Stimulated activated CD4-positive, alpha-beta T cell treated with anti-CD3 and anti-CD28 coated beads, Interleukin-12 subunit alpha, Interleukin-12 subunit beta, amount 100 ng/mL, for 48 hours (primary cell): Measurements from ENCODE around the gene ELOVL7.
"Not testable (repeated sequence)": the region's sequence is repeated elsewhere in the genome, so short reads cannot be mapped to it uniquely, and the experiment has no call there.

ENCODE experiments used
- DNase-seq, 3 donors: peaks; one replicate each; pipeline ENCODE4 v3.0.0-alpha.2; 2020; ENCODE audit warnings: low read depth in 2 of 3, low spot score in 1 of 3

The ELOVL7 gene

DNA sequence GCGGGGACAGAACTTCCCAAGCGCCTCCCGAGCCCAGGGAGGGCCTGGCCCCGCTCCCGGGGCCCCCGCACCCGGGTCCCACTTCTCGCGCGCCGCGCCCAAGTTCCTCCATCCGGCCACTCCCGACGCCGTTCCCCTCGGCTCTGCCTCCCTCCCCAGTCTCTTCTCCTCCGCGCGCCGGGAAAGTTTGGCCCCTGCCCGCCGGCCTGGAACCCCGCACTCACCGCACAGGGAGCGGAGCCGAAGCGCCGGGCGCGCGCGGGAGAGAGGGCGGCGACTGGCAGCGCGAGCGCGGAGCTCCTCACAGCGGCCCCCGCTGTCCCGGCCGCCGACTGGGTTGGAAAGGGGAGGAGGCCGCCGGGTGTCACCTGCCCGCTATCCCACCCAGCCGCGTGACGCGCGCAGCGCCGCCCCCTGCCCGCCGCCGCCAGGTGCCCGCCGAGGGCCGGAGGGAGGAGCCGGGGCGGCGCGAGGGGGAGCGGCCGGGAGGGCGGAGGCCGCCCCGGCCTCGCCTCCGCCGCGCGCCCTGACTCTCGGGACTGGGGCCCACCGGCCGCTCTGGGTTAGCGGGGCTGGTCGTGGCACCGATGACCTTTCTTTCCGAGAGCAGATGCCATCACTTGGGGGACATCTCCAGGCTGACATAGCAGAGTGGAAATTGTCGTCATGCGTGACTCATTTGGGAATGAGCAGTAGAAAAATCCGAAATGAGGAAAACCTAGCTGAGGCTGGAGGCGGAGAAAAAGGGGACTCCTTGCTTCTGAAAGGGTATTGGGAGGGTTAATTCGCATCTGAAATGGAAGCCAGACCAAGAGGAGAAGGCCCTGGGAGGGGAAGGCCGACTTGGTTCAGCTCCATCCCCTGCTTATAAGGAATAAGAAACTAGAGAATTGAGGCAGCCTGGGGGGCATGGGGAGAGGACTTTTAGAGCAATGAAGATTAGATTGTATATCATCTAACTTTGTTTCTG, at the start of gene ELOVL7:
Gene ELOVL7 (minus strand): TSS at position 334 of the 970 bp plus-strand sequence. CDS start 56,872 bp downstream, outside the sequence.
- peak in 2 of 3 donors; percentile 15 to 35 for DNase-seq

DNA sequence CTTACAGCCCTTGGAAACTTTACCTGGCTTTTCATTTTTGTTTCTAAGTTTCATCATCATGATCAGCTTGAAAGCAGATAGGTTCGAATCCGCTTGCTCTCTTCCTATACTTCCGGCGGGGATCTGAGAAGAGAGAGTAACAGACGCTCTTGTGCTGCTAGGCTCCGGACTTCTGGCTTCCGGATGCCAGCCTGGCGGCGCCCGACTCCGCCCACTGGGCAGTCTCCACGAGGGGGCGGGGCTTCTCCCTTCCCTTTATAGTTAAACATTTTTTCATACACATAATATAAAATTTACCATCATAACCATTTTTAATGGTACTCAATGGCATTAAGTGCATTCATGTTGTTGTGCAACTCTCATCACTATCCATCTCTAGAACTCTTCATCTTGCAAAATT, 49.5 kb upstream of the ELOVL7 start:
- DNase-seq, result no peak

DNA sequence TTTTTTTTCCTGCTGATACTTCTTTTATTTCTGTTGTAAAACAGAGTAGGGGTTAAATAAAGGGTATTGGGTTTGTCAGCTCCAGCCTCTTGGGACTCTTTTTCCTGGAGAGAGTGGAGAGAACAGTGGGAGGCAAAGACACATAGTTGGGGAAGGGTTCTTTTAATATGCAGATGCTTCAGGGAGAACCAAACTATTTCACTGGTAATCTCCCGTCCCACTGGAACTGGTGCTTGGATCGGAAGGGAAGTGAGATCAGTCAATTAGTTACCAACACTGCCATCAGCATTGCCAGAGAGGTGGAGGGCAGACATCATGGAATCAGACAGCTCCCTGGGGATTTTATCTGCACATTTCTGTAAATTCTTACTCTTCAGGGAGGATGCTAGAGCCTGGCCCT, 47.6 kb upstream of the ELOVL7 start:
- no peak for DNase-seq

DNA sequence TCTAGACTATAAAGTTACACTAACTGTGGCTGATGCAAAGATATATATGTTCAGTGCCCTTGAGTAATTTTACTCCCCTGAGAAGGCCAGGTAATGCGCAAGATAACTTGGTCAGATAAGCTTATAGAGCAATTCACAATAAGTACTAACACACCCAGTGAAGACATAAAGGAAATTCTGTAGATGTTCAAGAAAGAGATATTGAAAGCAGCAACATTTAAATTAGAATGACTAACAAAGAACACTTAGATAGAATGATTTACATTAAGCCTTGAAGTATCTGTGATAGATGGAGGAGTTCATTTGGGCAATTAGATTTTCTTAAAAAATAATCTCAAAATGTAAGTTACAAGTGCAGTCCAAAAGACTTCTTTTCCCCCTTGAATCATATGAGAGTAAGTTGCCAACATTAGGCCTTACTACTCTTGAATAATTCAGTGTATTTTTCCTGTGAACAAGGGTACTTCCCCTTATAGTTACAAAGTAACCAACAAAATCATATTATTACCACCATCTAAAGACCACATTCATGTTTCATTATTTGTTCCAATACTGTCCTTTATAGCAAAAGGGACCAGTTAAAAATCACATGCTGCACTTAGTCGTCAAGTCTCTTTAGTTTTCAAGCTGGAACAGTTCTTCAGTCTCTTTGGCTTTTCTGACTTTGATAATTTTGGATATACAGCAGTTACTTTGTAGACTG, 44.4 kb upstream of the ELOVL7 start:
- no peak for DNase-seq

DNA sequence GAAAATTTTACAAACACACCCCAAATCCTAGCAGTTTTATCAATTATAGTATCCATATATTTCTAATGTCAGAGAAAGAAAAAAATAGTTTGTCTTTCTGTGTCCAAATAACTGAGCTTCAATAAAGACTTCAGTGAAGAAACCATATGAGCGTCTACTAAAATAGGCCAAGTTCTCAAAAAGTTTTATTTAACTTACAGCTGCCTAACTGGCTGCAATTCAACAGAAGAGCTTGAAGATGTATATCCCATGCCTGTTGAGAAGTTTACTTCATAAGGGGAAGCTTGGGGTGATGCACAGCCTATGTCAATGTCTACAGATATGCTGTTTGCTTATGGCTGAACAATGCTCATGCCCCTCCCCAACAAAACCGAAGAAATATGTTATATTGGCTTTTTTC, 43.7 kb upstream of the ELOVL7 start:
- DNase-seq, result no peak

DNA sequence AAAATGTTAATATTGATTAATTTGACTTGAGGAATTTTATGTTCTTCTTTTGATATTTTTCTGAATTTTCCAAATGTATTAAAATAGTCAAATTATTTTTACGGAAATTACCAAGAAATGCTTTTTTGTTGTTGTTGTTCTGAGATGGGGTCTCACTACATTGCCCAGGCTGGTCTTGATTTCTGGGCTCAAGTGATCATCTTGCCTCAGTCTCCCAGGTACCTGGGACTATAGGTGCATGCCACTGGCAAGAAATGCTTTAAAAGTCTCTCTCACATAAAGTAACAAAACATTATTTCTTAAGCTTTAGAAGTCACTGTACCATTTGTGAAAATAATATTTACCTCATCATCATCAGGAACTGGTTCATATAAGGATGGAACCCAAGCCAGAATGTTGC, 43.0 kb upstream of the ELOVL7 start:
- no peak for DNase-seq

DNA sequence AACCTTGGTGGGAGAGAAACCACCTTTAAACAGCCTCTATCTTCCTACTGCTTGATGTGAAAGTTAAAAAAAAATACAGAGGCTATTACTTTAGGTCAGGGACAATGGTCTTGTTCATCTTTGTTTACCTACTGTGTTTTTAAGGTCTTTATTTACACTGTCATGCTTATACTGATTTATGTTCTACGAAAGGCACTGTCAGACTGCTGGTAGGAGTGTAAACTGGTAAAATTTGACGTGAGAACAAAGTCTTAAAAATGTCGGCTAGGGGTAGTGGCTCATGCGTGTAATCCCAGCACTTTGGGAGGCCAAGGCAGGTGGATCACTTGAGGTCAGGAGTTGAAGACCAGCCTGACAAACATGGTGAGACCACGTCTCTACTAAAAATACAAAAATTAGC, 42.1 kb upstream of the ELOVL7 start:
- DNase-seq, result no peak

DNA sequence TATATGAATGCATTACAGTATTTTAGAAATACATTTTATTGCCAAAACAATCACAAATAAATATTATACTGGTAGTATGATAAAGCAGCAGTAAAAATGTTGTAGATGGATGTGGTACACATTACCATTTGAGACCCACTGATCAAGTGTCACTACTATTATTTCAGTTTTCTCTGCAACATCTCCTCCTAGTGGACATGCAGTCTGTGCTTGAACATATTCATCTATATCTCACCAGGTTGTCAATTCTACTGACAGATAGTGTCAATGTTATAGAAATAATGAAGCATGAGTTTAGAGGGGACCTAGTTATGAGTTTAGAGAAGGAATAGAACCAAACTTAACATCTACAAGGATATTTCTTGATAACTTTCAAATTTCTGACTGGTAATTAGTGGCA, 39.2 kb upstream of the ELOVL7 start:
- no peak for DNase-seq

DNA sequence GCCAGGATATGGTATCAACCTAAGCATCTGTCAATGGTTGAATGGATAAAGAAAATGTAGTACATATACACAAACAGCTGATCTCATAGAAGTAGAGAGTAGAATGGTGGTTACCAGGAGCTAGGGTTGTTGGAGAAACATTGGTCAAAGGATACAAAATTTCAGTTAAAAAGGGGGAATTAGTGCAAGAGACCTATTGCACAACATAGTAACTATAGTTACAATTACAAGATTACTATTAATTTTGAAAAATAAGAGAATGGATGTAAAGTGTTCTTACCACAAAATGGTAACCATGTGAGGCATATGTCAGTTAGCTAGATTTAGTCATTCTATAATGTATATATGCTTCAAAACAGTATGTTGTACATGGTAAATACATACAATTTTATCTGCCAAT, 28.8 kb upstream of the ELOVL7 start:
- DNase-seq, result no peak

DNA sequence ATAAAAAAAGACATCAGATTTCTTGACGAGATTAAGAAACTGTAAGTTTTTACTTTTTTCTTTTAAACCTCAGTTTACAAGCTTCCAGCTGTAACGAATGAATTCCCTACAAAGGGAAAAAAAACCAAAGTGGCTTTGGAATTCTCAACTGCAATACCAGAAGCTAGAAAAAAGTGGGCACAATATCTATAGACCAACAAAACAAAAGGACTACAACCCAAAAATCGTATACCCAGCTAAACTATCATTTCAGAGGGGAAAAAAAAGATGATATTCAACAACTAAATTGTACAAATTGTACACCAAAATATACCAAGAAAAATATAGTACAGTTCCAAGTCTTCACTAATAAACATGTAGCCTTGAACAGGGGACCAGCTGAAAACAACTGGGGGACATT, 26.8 kb upstream of the ELOVL7 start:
- DNase-seq, result no peak

DNA sequence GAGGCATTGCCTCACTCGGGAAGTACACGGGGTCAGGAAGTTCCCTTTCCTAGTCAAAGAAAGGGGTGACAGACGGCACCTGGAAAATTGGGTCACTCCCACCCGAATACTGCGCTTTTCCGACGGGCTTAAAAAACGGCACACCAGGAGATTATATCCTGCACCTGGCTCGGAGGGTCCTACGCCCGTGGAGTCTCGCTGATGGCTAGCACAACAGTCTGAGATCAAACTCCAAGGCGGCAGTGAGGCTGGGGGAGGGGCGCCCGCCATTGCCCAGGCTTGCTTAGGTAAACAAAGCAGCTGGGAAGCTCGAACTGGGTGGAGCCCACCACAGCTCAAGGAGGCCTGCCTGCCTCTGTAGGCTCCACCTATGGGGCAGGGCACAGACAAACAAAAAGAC, 16.5 kb upstream of the ELOVL7 start:
- not testable (repeated sequence) for DNase-seq

DNA sequence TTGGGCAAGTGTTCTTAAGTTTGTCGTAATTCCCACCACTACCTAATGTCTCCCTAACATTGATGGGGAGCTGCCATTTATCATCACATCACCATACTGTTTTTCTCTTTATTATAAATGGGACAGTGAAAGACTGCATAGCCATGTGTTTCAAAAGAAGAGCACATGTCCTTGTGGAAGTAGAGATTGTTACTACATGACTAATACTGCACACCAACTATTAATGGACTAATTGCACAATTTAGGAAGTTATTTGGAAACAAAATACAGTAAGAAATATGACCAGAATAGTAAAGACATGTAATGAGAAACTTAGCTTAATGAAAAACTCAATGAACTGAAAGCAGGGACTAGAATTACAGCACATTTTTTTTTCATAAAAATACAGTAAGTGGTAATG, 12.0 kb upstream of the ELOVL7 start:
- no peak for DNase-seq

DNA sequence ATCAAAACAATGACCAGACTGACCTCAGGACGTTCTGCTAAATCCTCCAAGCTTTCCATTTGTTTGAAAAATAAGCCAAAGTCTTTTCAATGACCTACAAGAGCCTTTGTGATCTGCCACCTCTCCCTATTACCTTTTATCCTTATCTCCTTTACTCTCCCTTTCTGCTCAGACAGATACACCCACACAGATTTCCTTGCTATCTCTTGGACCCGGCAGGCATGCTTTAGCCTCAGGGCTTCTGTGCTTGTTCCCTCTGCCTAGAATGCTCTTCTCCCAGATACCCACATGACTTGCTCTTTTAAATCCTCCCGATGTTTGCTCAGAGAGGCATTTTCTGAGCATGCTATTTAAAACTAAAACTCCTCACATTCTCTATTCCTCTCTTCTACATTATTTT, 8.9 kb upstream of the ELOVL7 start:
- DNase-seq, result no peak

DNA sequence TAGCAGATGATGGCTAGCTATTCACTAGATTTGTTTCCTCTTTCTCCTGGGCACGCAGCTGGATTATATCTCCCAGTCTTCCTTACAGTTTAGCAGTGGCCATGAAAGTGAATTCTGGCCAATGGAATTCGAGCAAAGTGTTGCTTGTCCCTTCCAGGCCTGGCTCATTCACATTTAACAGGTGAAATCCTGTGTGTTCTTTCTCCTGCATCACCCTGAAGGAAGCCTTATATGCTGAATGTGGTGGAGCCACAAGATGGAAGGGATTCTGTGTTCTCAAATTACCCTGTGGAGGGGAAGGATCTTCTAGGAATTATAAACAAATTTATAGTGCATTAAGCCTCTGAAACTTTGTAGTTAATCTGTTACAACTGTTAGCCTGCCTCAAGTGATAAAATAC, 8.2 kb upstream of the ELOVL7 start:
- DNase-seq, result no peak

DNA sequence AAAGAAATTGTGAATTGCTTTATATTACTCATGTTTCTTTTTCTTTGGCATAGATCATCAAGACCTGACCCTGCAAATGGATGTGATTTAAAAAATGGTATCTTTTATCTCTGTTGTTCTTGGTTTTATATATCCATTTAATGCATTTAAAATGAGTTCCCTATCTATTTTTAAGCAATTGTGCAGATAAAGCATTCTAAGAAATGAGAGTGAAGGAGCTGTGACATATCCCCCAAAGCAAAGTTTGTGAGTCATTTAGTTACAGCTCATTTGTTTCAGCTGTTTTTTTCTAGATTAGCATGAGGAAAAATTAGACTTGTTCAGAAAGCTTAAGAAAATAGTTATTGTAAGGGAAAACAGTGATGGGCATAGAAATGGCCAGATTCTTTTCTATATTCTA, 7.6 kb upstream of the ELOVL7 start:
- DNase-seq, result no peak

DNA sequence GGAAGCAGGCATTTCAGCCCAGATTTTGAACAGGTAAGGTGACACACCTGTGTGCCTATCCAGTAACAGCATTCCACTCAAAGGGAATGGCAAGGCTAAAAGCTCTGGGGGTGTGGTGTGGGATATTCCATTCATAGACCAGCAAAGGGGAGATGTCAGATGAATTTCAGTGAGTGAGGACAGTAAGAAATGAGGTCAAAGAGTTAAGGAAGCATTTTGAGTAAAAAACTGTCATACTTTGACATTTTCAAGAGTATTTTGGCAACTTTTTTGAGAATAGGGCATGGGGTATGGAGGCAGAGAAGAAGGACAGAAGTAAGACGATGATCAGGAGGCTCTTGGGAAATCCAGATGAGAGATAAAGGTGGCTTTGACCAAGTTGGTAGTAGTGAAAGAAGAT, 2.2 kb upstream of the ELOVL7 start:
- no peak for DNase-seq

DNA sequence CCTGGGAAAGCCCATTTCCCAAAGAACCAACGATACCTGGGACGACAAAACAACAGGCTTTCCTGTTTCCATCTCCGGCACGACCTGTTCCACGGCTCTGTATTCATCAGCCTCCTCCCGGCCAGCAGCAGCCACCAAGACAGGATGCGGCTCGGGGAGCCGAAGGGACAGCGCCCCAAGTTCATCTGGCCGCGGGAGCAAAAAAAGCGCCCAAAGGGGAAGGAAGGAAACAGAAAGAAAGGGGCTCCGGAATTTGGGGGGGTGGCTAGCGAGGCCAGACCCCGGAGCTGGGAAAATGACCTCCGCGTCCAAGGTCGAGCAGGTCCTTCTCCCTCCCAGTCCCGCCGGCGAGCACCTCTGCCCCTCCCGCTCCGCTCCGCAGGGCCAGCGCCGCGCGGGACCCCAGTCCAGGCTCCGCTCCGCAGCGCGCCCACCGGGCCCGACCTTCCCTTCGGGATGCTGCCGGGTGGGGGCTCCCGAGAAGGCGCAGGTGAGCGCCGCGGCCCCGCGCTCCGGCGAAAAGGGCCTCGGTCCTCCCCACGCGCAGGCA, 608 bp downstream of the ELOVL7 start:
- DNase-seq, result no peak

DNA sequence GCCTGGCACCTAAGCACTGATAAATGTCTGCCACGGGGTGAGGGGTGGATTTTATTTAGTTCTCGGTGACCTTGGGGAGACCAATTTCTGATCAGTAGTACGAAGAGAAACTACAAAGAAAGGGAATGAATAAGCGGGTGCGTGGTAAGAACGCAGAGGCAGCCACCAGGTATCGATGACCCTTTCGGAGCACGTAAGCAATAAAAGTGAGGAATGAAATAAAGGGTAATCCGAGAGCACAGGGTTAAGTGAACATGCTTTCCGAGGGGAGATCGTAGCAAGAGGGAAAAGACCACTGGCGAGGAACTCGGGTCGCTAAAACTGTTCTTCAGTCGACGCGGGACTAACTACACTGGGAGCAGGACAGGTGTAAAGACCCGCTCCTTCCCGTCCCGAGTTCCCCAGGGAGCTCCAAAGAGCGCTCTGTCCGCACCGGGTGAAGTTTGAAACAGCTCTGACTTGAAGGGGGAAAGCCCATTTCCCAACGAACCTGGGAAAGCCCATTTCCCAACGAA, 1.1 kb downstream of the ELOVL7 start:
- DNase-seq, result no peak

DNA sequence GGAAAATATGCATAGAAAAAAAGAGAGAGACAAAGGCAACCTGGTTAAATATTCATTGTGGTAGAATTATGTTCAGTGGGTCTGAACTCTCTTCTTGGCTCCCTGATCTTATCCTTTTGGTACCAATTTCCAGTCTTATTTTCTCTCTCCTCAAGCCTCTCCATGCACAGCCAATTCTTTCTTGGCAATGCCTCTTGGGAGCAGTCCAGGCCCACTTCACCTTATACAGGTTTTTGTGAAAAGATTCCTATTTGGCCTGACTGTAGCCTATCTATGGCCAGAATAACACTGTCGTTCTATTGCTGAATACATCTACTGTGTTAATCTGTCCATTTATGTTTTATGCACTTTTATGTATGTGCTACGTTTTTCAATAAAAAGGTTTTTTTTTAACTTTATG, 2.7 kb downstream of the ELOVL7 start:
- DNase-seq, result no peak

DNA sequence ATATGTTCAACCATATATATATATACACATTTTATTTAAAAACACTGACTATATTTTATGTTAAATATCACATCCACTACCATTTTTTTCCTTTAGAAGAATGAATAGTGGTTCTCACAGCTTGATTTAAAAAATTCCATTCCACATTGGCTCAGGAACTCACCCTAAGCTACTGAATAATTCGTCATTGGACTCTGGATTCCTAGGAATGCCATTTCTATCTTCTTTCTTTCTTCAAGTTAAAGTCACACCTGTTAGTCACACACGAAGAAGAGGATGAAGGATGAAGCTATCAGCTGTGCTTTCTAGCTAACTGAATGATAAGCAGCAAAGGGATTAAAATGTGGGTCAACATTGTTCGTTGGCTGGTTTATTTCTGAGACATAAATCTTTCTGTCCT, 7.9 kb downstream of the ELOVL7 start:
- DNase-seq, result no peak

DNA sequence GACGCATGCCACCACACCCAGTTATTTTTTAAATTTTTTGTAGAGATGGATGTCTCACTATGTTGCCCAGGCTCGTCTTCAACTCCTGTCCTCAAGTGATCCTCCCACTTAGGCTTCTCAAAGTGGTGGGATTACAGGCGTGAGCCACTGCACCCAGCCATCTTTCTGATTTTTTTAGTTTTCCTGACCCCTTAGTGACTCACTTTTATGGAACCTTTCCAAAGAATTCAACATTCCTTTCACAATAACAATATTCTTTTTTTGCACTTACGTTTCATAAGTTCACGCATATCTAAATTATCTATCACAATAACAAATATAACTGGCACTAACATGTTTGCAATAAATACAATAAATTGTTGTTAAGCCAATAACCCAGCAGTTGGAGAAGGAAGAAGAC, 8.5 kb downstream of the ELOVL7 start:
- no peak for DNase-seq

DNA sequence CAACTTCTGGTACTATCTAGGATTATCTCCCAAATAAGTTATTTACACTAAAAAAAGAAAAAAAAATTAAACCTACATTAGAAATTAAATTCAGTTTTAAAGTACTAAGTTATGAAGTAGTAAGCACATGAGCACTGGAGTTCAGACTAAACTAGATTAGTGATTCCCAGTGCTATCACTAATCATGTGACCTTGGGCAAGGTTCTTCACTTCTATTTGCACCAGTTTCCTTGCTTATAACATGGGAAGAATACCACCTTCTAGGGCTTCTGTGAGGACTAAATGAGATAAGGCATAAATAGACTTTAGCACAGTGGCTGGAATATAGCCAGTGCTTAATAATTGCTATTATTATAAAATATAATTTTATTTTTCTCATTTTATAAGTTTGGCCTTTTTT, 10.5 kb downstream of the ELOVL7 start:
- DNase-seq, result no peak
